Measurements from ENCODE around the gene NRF1.
"Not testable (repeated sequence)": the region's sequence is repeated elsewhere in the genome, so short reads cannot be mapped to it uniquely, and the experiment has no call there.

Gene NRF1

DNA sequence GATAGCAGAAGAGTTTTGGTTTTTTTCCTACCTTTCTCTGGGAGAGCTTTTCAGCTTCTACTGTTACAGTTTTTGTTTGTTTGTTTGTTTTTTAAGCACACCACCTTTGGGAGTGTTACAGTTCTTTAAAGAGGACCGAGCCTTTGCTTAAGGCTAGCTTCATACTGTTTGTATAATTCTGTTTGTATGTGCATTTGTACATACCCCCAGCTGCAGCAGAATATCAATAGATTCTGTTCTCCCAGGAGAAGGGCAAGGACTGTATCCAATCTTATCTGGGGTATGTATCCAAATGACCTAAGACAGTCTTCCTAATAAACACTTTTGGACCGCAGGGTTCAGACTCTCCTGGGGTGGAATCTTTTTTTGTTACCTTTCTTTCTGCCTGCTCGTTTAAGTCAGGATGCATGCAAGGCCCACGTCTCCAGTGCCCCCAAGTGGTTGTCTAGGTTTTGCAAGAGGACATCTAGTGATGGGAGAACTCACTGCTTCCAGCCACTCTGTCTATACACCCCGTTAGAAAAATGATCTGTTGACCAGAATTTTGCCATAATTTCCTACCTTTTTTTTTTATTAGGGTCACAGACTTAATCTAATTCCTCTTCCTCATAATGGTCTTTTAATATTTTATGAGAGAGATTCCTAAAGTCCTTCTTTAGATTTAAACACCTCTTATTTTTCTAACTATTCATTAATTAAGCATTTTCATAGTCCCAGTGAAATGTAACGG, 23.9 kb downstream of the NRF1 start:
- peak; percentile 59 for DNase-seq (ENCODE audit: extremely low read depth, low read depth)
- H3K4me3 ChIP-seq (replicated peaks; ENCODE audit: low read depth, low read length), result no peak overlapping the region
- TF ChIP-seq, protein P1, sequence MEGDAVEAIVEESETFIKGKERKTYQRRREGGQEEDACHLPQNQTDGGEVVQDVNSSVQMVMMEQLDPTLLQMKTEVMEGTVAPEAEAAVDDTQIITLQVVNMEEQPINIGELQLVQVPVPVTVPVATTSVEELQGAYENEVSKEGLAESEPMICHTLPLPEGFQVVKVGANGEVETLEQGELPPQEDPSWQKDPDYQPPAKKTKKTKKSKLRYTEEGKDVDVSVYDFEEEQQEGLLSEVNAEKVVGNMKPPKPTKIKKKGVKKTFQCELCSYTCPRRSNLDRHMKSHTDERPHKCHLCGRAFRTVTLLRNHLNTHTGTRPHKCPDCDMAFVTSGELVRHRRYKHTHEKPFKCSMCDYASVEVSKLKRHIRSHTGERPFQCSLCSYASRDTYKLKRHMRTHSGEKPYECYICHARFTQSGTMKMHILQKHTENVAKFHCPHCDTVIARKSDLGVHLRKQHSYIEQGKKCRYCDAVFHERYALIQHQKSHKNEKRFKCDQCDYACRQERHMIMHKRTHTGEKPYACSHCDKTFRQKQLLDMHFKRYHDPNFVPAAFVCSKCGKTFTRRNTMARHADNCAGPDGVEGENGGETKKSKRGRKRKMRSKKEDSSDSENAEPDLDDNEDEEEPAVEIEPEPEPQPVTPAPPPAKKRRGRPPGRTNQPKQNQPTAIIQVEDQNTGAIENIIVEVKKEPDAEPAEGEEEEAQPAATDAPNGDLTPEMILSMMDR (IDR thresholded peaks at IDR 0.05; ENCODE audit: low read depth, low read length, missing control alignments), result peak; percentile 84

DNA sequence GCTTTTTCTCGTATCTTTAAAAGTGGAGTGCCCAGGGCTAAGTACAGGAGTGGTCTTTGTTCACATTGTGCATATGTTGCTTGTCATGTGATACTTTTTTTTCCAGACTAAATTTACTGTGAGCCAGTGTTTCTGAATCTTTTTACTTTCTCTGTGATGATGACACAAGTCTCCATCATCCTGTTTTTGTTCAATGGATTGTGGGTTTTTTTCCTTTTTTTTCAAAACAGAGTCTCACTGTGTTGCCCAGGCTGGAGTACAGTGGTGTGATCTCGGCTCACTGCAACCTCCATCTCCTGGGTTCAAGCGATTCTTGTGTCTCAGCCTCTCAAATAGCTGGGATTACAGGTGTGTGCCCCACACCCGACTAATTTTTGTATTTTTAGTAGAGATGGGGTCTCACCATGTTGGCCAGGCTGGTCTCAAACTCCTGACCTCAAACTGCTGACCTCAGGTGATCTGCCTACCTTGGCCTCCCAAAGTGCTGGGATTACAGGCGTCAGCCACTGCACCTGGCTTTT, 24.6 kb downstream of the NRF1 start:
- DNase-seq (ENCODE audit: extremely low read depth, low read depth); H3K4me3 ChIP-seq (replicated peaks; ENCODE audit: low read depth, low read length): not testable (repeated sequence)

DNA sequence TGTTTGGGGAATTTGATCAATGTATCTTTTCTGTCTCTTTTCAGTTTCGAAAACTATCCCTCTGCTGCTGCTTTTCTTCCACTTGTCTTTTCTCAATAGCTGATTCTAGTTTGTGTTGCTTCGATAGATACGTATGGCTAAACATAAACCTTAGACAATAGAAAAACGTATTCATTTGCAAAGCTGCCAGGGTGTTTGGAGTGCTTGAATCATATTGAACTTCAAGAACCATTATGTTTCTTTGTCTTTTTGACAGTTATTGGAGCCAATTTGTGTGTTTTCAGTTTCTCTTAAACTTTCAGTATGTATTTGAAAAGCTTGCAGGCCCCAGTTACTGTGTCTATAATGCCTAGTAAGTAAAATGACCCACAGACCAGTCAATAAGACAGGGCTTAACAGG, 25.1 kb downstream of the NRF1 start:
- H3K4me3 ChIP-seq (replicated peaks; ENCODE audit: low read depth, low read length), result no peak overlapping the region
- DNase-seq (ENCODE audit: extremely low read depth, low read depth), result no peak
- TF ChIP-seq, protein P1 (IDR thresholded peaks at IDR 0.05; ENCODE audit: low read depth, low read length, missing control alignments), result no peak

DNA sequence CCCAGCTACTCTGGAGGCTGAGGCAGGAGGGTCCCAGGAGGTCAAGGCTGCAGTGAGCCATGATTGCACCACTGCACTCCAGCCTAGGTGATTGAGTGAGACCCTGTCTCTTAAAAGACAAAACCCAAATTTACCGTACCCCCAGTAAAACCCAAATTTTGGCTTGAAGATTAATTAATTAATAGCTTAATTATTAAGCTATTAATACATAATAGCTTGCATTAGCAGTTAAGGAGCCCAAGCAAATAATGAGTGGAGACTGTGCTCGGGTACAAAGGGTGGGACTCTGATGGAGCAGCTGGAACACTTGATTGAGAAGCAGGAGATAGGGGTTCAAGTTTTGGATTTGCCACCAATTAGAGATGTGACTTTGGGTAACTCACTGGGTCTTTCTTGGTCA, 28.9 kb downstream of the NRF1 start:
- TF ChIP-seq, protein P1 (IDR thresholded peaks at IDR 0.05; ENCODE audit: low read depth, low read length, missing control alignments), result no peak
- no peak overlapping the region for H3K4me3 ChIP-seq (replicated peaks; ENCODE audit: low read depth, low read length)
- no peak for DNase-seq (ENCODE audit: extremely low read depth, low read depth)

DNA sequence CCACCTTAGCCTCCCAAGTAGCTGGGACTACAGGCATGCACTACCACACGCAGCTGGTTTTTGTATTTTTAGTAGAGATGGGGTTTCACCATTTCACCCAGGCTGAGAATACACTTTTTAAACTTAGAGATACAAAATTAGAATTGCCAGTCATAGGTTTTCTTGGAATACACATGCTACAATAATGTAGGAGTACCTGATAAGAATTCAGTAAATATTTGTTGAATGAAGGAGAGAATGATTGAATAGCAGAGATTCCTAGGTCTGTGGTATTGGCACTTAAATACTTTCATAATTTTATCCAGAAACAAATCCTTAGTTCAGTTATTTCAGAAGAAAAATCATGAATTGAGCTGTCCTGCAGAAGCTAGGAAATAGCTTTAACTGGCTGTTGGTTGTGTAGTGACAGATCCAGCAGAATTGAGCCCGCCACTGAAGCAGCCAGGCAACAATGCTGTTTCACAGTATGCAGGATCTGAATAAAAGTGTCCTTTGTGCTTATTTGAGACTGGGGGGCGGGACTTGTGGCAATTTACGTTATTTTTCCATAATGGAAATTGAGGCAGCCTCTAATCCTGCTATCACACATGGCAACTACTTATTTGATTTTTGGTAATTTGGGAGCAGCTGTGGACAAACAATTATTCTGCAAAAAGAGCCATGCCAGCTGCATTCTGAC, 31.5 kb downstream of the NRF1 start:
- H3K4me3 ChIP-seq (replicated peaks; ENCODE audit: low read depth, low read length), result no peak overlapping the region
- no peak for DNase-seq (ENCODE audit: extremely low read depth, low read depth)
- TF ChIP-seq, protein P1 (IDR thresholded peaks at IDR 0.05; ENCODE audit: low read depth, low read length, missing control alignments), result no peak

DNA sequence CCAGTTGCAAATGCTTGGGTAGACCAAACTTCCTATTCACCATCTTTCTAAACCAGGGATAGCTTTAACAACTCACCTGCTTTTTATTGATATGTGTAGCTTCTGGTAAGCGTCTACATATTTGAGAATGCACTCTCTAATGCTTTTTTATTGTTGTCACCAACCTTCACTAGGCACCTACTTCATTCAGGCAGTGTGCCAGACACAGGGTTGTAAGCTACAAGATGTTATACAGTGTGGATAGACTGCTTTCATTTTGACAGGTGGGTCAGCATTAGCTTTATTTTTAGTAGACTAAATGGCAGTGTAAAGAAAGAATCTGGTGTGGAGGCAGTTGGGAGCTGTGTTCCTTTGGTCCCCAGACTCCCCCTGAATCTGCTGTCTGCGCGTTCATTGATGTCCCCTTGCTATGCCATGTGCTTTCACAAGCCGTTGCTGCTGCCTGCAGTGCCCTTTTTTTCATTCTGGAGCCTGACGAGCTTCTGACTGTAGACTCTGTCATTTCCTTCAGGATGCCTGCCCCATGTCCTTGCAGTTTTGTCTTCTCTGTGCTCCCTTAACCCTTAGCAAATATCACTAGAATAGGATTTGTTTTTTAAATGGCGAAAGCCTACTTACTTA, 32.1 kb downstream of the NRF1 start:
- DNase-seq (ENCODE audit: extremely low read depth, low read depth), result no peak
- no peak overlapping the region for H3K4me3 ChIP-seq (replicated peaks; ENCODE audit: low read depth, low read length)
- TF ChIP-seq, protein P1 (IDR thresholded peaks at IDR 0.05; ENCODE audit: low read depth, low read length, missing control alignments), result no peak

DNA sequence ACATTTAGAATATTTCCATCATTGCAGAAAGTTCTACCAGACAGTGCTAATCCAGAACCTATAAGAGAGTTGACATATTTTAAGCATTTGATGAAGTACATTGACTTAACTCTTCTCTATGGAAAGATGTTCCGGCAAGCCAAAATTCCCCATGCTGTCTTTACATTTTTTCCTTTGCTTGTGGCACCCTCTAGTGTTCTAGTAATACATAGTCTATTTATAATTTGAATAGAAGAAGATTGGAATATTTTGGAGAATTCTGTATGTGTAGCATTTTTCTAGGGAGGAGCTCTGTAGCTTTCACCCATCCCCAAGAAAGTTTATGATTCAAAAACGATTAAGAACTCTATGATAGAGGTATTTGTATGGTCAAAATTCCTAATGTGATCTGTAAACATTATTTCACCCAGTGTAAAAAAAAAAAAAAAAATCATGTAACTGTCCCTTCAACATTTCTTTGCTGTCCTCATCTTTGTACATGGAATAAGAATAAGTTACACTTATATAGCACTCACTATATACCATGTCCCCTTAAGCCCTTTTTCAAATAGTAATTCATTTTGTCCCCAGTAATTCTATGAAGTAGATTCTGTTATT, 33.2 kb downstream of the NRF1 start:
- no peak overlapping the region for H3K4me3 ChIP-seq (replicated peaks; ENCODE audit: low read depth, low read length)
- DNase-seq (ENCODE audit: extremely low read depth, low read depth), result no peak
- TF ChIP-seq, protein P1 (IDR thresholded peaks at IDR 0.05; ENCODE audit: low read depth, low read length, missing control alignments), result peak; percentile 34
